ENCODE data around the gene ANGEL1. TPM values are rescaled to one million over a fixed set of nuclear protein-coding genes. Genes with fewer than 3 reads are reported as not detected.

ANGEL1 gene
- total RNA-seq, 1 experiment from 2014 or later, result 4.7 TPM

- DNase-seq (ENCODE audit: low read depth in 1 of 2, low spot score in 2 of 2), result peak in 1 of 2 experiments; percentile 32
These were observed 40.1 kb downstream of the ANGEL1 start for GRCh38 chr14:76772300-76773187.

GRCh38 chr14:76771437-76771980 lies 41.2 kb downstream of the ANGEL1 start:
- Histone ChIP-seq H3K9me3 (replicated peaks) (no peaks in the 10 kb centered on the region), H3K4me1 (replicated peaks) (peaks cover 5% of the 10 kb centered on the region; the same call in 1 of the 2 replicates), H3K27ac (no peak overlapping the region), H3K27me3 (replicated peaks) (no peaks in the 10 kb centered on the region), H3K36me3 (no peaks in the 10 kb centered on the region), H3K4me3 (no peak overlapping the region)
- DNase-seq (ENCODE audit: low read depth in 1 of 2, low spot score in 2 of 2), result no peak

More at GRCh38 chr14:76772300-76773187, 40.1 kb downstream of the ANGEL1 start:
- H3K4me3 ChIP-seq, result no peak overlapping the region
- peaks cover 5% of the 10 kb centered on the region; the same call in 1 of the 2 replicates for H3K4me1 ChIP-seq (replicated peaks)
- H3K27me3 ChIP-seq (replicated peaks), result no peaks in the 10 kb centered on the region
- no peaks in the 10 kb centered on the region for H3K9me3 ChIP-seq (replicated peaks)
- no peaks in the 10 kb centered on the region for H3K36me3 ChIP-seq
- H3K27ac ChIP-seq, result no peak overlapping the region

GRCh38 chr14:76770521-76771436 lies 41.9 kb downstream of the ANGEL1 start:
- no peaks in the 10 kb centered on the region for H3K9me3 ChIP-seq (replicated peaks)
- no peak overlapping the region for H3K27ac ChIP-seq
- peaks cover 5% of the 10 kb centered on the region; the same call in 1 of the 2 replicates for H3K4me1 ChIP-seq (replicated peaks)
- H3K27me3 ChIP-seq (replicated peaks), result no peaks in the 10 kb centered on the region
- H3K36me3 ChIP-seq, result no peaks in the 10 kb centered on the region
- no peak overlapping the region for H3K4me3 ChIP-seq
- peak in 1 of 2 experiments; percentile 15 for DNase-seq (ENCODE audit: low read depth in 1 of 2, low spot score in 2 of 2)

DNA sequence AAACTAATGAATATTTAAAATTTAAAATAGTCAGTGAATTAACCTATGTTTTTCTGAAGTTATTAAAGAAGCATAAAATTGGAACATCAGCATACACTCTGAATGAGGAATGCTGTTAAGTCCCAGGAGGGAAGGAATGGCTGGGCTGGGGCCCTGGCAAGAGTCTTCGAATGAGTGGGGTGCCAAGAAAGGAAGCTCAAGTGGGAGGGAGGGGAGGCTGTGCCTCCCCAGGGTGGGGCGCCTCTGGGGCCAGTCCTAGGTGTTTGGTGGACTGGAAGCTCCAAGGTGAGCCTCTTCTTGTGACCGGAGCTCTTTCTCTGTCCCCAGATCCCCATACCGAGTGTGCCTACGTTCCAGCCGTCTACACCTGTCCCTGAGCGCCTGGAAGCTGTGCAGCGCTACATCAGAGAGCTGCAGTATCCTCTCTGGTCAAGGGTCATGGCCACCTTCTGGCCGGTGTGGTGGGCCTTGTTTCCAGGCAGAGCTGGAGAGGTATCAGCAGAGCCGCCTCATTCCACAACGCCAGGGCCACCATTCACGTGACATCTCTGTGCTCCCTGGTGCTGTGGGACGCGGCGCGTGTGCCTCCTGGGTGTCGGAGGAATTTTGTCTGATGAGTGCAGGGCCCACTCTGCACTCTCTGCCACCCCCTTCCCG lies 42.9 kb downstream of the ANGEL1 start:
- Histone ChIP-seq H3K4me1 (replicated peaks) (peaks cover 5% of the 10 kb centered on the region; the same call in 1 of the 2 replicates), H3K27ac (no peak overlapping the region), H3K27me3 (replicated peaks) (no peaks in the 10 kb centered on the region), H3K4me3 (no peak overlapping the region), H3K36me3 (no peaks in the 10 kb centered on the region), H3K9me3 (replicated peaks) (no peaks in the 10 kb centered on the region)
- DNase-seq (ENCODE audit: low read depth in 1 of 2, low spot score in 2 of 2), result no peak

DNA sequence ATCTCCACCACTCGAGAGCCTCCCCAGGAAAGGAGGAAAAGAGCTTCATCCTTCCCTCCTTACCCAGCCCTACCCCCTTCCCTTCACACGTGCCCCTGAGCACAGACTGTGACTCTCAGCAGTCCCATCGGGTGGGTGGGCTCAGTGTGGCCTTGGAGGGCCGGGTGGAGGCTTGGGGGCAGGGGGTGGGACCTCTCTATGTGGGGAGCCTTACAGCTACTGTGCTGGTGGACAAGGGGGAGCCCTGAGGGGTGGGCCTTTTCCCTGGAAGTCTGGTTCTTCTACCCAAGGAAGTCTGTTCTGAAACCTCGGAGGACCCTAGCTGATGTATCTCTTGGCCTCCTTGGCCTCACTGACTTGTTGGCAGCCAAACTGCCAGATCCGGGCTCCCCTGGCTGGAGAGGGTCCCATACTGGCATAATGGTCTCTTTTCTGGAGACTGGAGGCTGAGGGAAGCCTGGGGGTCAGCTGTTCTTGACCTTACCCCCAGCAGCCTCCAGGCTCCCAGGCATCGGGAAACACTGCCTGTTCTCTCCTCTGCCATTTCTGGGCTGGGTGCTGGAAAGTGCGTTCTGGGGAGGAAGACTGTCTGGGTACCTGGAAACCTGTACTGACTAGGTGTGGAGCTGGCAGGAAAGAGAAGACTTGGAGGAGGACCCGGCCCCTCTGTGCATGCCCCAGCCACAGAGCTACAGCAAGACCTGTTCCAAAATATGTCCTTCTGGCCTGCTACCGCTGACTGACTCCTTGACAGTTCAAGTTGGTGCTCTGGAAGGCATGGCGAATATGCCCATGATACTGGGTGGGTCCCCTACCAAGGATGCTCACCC lies 43.8 kb downstream of the ANGEL1 start:
- peaks cover 5% of the 10 kb centered on the region; the same call in 1 of the 2 replicates for H3K27me3 ChIP-seq (replicated peaks)
- no peaks in the 10 kb centered on the region for H3K9me3 ChIP-seq (replicated peaks)
- DNase-seq (ENCODE audit: low read depth in 1 of 2, low spot score in 2 of 2), result no peak
- no peak overlapping the region for H3K4me3 ChIP-seq
- no peaks in the 10 kb centered on the region for H3K36me3 ChIP-seq
- no peak overlapping the region for H3K27ac ChIP-seq
- H3K4me1 ChIP-seq (replicated peaks), result peaks cover 5% of the 10 kb centered on the region; the same call in 1 of the 2 replicates

GRCh38 chr14:76767681-76768656 lies 44.7 kb downstream of the ANGEL1 start:
- Histone ChIP-seq H3K9me3 (replicated peaks) (no peaks in the 10 kb centered on the region), H3K27ac (no peak overlapping the region), H3K27me3 (replicated peaks) (peaks cover 6% of the 10 kb centered on the region; the same call in 1 of the 2 replicates), H3K36me3 (no peaks in the 10 kb centered on the region), H3K4me3 (no peak overlapping the region), H3K4me1 (replicated peaks) (peaks cover under 1% of the 10 kb centered on the region; the same call in 1 of the 2 replicates)
- peak in 1 of 2 experiments; percentile 30 for DNase-seq (ENCODE audit: low read depth in 1 of 2, low spot score in 2 of 2)

DNA sequence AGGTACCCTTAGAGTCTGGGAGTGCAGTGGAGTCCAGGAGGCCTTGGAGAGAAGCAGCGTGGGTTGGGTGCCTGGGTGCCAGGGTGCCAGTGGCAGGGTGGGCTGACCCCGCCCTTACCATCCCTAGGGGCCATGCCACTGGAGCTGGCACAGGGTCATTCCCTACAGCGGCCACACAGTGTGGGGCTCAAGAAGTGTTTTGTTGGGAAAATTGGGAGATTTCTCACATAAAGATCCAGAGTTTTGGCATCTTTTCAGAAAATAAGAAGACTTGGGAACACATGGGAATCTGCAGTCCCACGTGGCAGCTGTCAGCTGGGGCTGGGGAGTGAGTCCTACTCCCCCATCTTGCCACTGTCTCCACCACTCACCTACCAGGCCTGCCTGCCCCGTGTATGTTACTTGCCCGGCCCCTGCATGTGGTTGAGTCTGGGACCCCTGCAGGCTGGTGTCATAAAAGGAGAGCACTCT lies 47.2 kb downstream of the ANGEL1 start:
- Histone ChIP-seq H3K9me3 (replicated peaks) (no peaks in the 10 kb centered on the region), H3K27ac (no peak overlapping the region), H3K27me3 (replicated peaks) (peaks cover 18% of the 10 kb centered on the region), H3K4me1 (replicated peaks) (peaks cover 15% of the 10 kb centered on the region), H3K4me3 (no peak overlapping the region), H3K36me3 (no peaks in the 10 kb centered on the region)
- DNase-seq (ENCODE audit: low read depth in 1 of 2, low spot score in 2 of 2), result peak in 1 of 2 experiments; percentile 34

- H3K27me3 ChIP-seq (replicated peaks), result peaks cover 18% of the 10 kb centered on the region
- H3K36me3 ChIP-seq, result no peaks in the 10 kb centered on the region
- no peak overlapping the region for H3K4me3 ChIP-seq
- H3K4me1 ChIP-seq (replicated peaks), result peaks cover 15% of the 10 kb centered on the region
- no peaks in the 10 kb centered on the region for H3K9me3 ChIP-seq (replicated peaks)
- DNase-seq (ENCODE audit: low read depth in 1 of 2, low spot score in 2 of 2), result no peak
- no peak overlapping the region for H3K27ac ChIP-seq
These were observed 49.3 kb downstream of the ANGEL1 start for GRCh38 chr14:76763096-76764041.

GRCh38 chr14:76762411-76763095 lies 50.1 kb downstream of the ANGEL1 start:
- H3K27ac ChIP-seq, result no peak overlapping the region
- H3K36me3 ChIP-seq, result no peaks in the 10 kb centered on the region
- peak overlapping the region; percentile 62; the same call in 1 of the 2 replicates for H3K4me3 ChIP-seq
- peak in 1 of 2 experiments; percentile 37 for DNase-seq (ENCODE audit: low read depth in 1 of 2, low spot score in 2 of 2)
- H3K9me3 ChIP-seq (replicated peaks), result no peaks in the 10 kb centered on the region
- H3K4me1 ChIP-seq (replicated peaks), result peaks cover 15% of the 10 kb centered on the region
- H3K27me3 ChIP-seq (replicated peaks), result peaks cover 18% of the 10 kb centered on the region

DNA sequence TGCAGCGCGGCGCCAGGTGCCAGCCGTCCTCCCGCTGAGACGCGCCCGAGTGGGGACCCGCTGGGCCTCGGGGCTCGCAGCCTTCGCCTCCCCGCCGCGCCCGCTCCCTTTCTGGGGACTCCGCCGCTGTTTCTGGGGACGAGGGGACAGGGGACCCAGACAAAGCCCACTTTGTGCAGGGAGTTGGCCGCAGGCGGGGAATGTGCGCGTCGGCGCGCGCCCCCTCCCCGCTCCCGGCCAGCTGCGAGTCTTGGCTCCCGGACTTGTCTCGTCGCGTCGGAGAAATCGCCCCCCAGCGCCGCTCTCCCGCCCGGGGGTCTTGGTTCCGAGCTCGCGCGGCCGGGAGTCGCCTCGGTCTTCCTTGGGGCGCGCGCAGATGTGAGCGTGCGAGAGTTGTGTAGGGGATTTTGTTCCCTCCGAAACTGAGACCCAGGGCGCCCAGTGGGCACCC lies 50.7 kb downstream of the ANGEL1 start:
- H3K27ac ChIP-seq, result no peak overlapping the region
- peak overlapping the region; percentile 62 for H3K4me3 ChIP-seq
- no peak for DNase-seq (ENCODE audit: low read depth in 1 of 2, low spot score in 2 of 2)
- no peaks in the 10 kb centered on the region for H3K9me3 ChIP-seq (replicated peaks)
- H3K4me1 ChIP-seq (replicated peaks), result peaks cover 15% of the 10 kb centered on the region
- no peaks in the 10 kb centered on the region for H3K36me3 ChIP-seq
- H3K27me3 ChIP-seq (replicated peaks), result peaks cover 18% of the 10 kb centered on the region
